ENCODE results near the gene ALKBH5.
A peak's percentile ranks its signal among the peaks of the same experiment; 100 is the strongest.

Gene ALKBH5

GRCh38 chr17:18158022-18158600, 25.5 kb upstream of the ALKBH5 start:
- DNase-seq: peak; percentile 94

GRCh38 chr17:18159551-18160120, 24.0 kb upstream of the ALKBH5 start:
- DNase-seq: no peak

- no peak for DNase-seq
These were observed 23.3 kb upstream of the ALKBH5 start for GRCh38 chr17:18160128-18160856.

- DNase-seq: no peak
These were observed 22.2 kb upstream of the ALKBH5 start for GRCh38 chr17:18161207-18162145.

- DNase-seq: no peak
These were observed 20.1 kb upstream of the ALKBH5 start for GRCh38 chr17:18163547-18163946.

GRCh38 chr17:18166894-18167293, 16.7 kb upstream of the ALKBH5 start:
- DNase-seq: no peak

- no peak for DNase-seq
These were observed 16.2 kb upstream of the ALKBH5 start for GRCh38 chr17:18167421-18167820.

- no peak for DNase-seq
These were observed 10.9 kb upstream of the ALKBH5 start for GRCh38 chr17:18172531-18173278.

GRCh38 chr17:18173740-18174139, 9.9 kb upstream of the ALKBH5 start:
- no peak for DNase-seq

GRCh38 chr17:18176176-18176575, 7.5 kb upstream of the ALKBH5 start:
- DNase-seq: no peak

GRCh38 chr17:18177133-18177532, 6.5 kb upstream of the ALKBH5 start:
- DNase-seq: no peak

GRCh38 chr17:18177722-18178121, 5.9 kb upstream of the ALKBH5 start:
- no peak for DNase-seq

GRCh38 chr17:18179196-18179595, 4.4 kb upstream of the ALKBH5 start:
- no peak for DNase-seq

- DNase-seq: no peak
These were observed 3.8 kb upstream of the ALKBH5 start for GRCh38 chr17:18179804-18180203.

- DNase-seq: no peak
These were observed 2.3 kb upstream of the ALKBH5 start for GRCh38 chr17:18181358-18181757.

- DNase-seq: no peak
These were observed 1.3 kb upstream of the ALKBH5 start for GRCh38 chr17:18182110-18182977.

- DNase-seq: no peak
These were observed 672 bp upstream of the ALKBH5 start for GRCh38 chr17:18182978-18183333.

GRCh38 chr17:18184143-18185031, 759 bp downstream of the ALKBH5 start:
- peak; percentile 78 for DNase-seq

GRCh38 chr17:18185391-18185790, 1.8 kb downstream of the ALKBH5 start:
- DNase-seq: no peak

GRCh38 chr17:18185832-18186626, 2.4 kb downstream of the ALKBH5 start:
- no peak for DNase-seq

Data from CD4-positive, alpha-beta T cell treated with Interleukin-10 for 1 hour (primary cell).